ENCODE data around the gene DNAH2.

The DNAH2 gene

GRCh38 chr17:7727886-7728285 is 10.3 kb downstream of the DNAH2 start:
- no peak for DNase-seq

DNA sequence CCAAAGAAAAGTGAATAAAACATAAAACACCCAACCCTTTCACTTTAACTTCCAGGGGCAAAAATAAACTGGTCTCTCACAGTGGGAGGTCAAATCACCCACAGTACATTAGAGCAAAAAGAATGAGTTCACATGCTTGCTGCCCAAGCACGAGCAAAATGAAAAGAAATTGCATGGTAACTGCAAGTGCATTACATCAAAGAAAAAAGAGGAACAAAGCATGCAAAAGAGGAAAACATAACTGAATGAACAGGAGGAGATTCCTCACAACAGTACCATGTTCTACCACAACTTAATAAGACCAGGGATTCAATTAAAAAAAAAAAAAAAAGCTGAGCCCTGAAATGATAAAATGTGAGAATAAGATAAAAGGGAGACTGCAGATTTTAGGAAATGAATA is 12.3 kb downstream of the DNAH2 start:
- DNase-seq, result no peak

- DNase-seq, result no peak
Measured at GRCh38 chr17:7732981-7733539, 15.5 kb downstream of the DNAH2 start.

DNA sequence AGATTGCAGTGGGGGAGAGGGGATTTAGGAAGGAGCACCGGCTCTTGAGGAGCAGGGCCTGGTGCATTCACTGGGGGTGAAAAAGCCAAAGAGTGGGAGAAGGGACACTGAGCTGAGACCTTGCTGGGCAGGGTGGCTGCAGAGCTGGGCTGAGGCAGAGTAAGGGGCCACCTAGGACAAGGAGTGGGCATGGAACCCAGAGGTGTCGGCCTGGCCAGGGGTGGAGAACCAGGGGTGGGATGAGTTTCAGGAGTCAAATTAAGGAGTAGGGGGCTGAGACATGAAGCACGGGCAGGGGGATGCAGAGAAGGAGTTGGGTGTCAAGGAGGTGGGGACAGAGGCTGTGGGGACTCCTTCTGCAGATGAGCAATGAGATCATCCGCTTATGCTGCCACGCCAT is 20.1 kb downstream of the DNAH2 start:
- no peak for DNase-seq

DNA sequence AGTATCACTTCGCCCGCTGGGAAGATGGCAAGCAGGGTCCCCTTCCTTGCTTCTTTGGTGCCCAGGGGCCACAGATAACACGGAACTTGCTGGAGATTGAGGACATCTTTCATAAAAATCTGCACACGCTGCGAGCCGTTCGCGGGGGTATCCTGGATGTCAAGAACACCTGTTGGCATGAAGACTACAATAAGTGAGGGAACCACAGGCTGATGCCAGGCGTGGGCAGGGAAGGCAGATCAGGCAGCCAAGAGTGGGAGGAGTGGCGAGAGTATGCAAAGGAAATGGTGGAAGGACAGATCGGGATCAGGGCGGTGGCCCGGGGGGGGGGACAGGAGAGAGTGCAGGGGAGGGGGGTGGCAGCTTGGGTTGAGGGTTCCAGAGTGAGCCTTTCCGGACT is 22.2 kb downstream of the DNAH2 start:
- no peak for DNase-seq

DNA sequence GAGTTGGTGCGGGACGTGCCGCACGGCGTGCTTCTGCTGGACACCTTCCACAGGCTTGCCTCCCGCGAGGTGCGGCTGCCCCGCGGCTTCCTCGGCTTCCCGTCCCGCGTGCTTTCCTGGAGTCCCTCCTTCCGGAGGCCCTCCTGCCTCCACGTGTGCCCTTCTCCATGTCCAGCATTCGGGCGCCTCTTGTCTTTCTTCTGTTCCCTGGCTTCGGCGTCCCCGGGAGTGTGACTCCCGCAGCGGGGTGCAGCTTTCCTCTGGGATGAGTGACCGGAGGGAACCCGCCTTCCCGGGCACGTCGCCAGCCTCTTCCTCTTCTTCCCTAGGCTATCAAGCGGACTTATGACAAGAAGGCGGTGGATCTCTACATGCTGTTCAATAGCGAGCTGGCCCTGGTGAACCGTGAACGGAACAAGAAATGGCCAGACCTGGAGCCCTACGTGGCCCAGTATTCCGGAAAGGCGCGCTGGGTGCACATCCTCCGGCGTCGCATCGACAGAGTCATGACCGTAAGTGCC is 23.0 kb downstream of the DNAH2 start:
- DNase-seq, result no peak

- no peak for DNase-seq
Measured at GRCh38 chr17:7742729-7743128, 25.2 kb downstream of the DNAH2 start.

DNA sequence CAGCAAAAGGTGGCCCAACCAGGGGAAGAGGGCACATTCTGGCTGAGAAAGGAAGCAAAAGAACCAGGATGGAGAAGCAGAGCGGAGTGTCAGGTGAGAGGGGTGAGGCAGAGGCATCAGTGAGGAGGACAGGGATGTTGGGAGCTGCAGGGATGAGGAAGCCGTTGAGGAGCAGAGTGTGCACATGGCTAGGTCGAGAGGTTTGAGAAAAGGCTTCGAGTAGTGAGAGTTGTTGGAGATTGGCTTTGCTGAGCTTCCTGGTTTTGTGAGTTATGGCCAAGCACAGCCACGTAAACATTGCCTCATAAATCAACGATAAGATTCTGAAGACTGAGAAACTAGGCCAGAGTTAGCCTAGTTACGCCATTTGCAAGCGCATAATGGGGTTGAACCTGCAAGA is 26.9 kb downstream of the DNAH2 start:
- DNase-seq, result no peak

- DNase-seq, result peak; percentile 82
Measured at GRCh38 chr17:7745748-7746470, 28.4 kb downstream of the DNAH2 start.

DNA sequence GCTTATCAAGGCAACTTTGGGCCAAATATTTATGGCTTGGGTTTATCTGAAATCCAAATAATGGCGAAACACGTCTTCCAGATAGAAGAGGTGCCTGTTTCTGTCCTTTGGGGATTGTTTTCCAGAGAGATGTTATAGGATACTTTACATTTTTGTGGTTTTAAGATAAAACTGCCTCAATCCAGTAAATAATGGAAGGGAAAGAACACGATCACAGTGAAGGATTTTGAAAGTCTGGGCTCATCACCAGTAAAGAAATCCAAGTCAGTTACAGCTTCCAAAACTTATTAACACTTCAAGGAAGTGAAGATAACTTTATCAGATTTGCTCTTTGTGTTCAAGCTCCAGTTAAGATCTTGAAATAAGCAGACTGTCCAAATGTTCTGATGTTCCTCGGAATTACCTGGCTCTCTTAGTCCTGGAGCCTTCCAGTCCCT is 30.1 kb downstream of the DNAH2 start:
- DNase-seq, result peak; percentile 73

DNA sequence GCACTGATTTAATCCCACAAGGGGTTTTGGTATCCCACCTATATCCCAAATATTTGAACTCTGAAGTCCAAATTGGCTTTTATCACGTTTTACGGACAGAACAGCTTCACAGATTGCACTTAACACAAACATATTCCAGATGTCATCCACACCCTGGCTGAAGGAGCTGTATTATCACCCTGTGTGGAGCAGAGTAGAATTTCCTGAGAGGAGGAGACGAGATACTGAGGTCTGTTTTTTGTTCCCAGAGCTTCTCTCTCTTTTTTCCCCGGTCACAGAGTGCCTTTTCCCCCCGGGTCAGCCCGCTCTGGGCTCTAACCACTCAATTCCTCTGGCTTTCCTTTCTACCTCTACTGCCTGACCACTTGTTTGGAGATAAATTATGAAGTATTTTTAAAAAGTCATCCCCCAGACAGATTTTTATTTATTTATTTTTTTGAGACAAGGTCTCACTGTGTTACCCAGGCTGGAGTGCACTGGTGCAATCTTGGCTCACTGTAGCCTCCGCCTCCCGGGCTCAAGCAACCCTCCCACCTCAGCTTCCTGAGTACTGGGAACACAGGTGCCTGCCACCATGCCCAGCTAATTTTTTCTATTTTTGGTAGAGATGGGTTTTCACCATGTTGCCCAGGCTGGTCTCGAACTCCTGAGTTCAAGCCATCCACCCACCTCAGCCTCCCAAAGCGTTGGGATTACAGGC is 30.7 kb downstream of the DNAH2 start:
- DNase-seq, result peak; percentile 20

GRCh38 chr17:7750321-7750821 is 32.8 kb downstream of the DNAH2 start:
- DNase-seq, result peak; percentile 93

GRCh38 chr17:7754656-7755055 is 37.1 kb downstream of the DNAH2 start:
- DNase-seq, result no peak

- DNase-seq, result no peak
Measured at GRCh38 chr17:7755095-7755890, 37.7 kb downstream of the DNAH2 start.

- DNase-seq, result no peak
Measured at GRCh38 chr17:7756968-7757367, 39.4 kb downstream of the DNAH2 start.

- no peak for DNase-seq
Measured at GRCh38 chr17:7763919-7764318, 46.4 kb downstream of the DNAH2 start.

GRCh38 chr17:7767004-7767403 is 49.5 kb downstream of the DNAH2 start:
- no peak for DNase-seq

- no peak for DNase-seq
Measured at GRCh38 chr17:7767405-7768021, 50.0 kb downstream of the DNAH2 start.

DNA sequence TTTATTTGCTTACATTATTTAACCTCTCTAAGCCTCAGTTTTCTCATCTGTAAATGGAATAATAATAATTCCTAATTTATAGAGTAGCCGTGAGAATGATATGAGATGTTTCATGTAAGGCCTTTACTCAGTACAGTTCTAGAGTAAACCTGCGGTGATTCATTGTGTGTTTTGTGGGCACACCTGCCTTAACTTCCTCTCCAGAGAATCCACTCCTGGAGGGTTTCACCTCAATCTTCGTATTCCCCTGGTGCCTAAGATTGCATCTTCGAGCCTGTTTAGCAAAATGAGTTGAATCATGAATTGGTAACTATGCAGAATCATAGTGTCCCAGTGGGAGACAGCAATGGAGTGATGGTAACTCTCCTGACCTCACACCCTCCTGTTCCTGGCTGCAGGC is 52.3 kb downstream of the DNAH2 start:
- no peak for DNase-seq

GRCh38 chr17:7774055-7774521 is 56.5 kb downstream of the DNAH2 start:
- DNase-seq, result peak; percentile 25

DNA sequence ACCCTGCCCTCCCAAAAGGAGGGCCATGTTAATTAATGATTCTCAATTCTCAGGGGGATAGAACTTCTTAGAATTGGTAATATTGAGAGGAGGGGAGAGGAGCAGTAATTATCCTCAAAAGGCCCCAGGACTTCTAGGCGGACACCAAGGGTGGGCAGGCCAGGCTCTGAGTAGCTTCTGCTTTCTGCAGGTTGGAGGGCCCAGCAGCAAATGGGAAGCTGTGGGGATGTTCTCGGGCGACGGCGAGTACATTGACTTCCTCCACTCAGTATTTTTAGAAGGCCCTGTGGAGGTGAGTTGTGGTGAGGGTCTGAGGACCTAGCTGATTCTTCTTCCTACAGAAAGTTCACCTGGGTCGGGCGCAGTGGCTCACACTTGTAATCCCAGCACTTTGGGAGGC is 57.5 kb downstream of the DNAH2 start:
- DNase-seq, result no peak

- no peak for DNase-seq
Measured at GRCh38 chr17:7777017-7777416, 59.5 kb downstream of the DNAH2 start.
